Adrenal gland (tissue), 12 donors: ENCODE data around the gene FAM98C. TPM values are rescaled to one million over a fixed set of nuclear protein-coding genes. Genes with fewer than 3 reads are reported as not detected.
A peak's percentile ranks its signal among the peaks of the same experiment; 100 is the strongest.

Experiments
- DNase-seq, 7 donors: peaks; one replicate each; pipeline ENCODE4 v3.0.0-alpha.2; 2019 to 2020
- H3K27ac ChIP-seq, 5 donors: fragments of 200-600 bp; sonication (generic) in 4 of 5; 1 replicate in 3 of 5; 2 replicates in 2 of 5; pipeline versions ENCODE4 v1.5.1 to v1.8.0; 2016 to 2020; ENCODE audit warnings: mild to moderate bottlenecking in 1 of 5
- H3K27me3 ChIP-seq: fragments of 200-600 bp; 2 replicates; pipeline ENCODE4 v1.8.0; 2021
- H3K36me3 ChIP-seq, 2 donors: fragments of 200-600 bp; replicated peaks in 1 of 2; 1 replicate in 1 of 2; 2 replicates in 1 of 2; pipeline versions ENCODE4 v1.5.1 to v1.8.0; 2018 to 2022
- H3K4me1 ChIP-seq, 2 donors: fragments of 200-600 bp; replicated peaks in 1 of 2; 1 replicate in 1 of 2; 2 replicates in 1 of 2; pipeline versions ENCODE4 v1.5.1 to v1.8.0; 2018 to 2021
- H3K4me3 ChIP-seq, 4 donors: fragments of 200-600 bp; sonication (generic) in 3 of 4; one replicate each; pipeline ENCODE4 v1.5.1; 2016 to 2018
- H3K9me3 ChIP-seq, 3 donors: fragments of 200-600 bp; sonication (generic) in 1 of 3; replicated peaks in 1 of 3; 1 replicate in 2 of 3; 2 replicates in 1 of 3; pipeline versions ENCODE4 v1.5.1 to v1.8.0; 2016 to 2021
- POLR2A ChIP-seq, 2 donors: fragments of 450-650 bp; IDR thresholded peaks; one replicate each; pipeline ENCODE4 v1.6.1; 2017; ENCODE audit warnings: antibody characterized with exemption in 2 of 2, mild to moderate bottlenecking in 2 of 2, moderate library complexity in 1 of 2
- WGBS, 4 donors: extraction: QIAGEN DNeasy Blood & Tissue Kit in 2 of 4; methylation state at CpG; one replicate each; pipeline versions ENCODE4 v1.1.5 to v1.1.7; 2013 to 2017; 5-methylcytosine and 5-hydroxymethylcytosine counted together
- intact Hi-C, 2 donors: fragments of 100-400 bp; cut with DNase I; formaldehyde crosslinking; loops; one replicate each; pipeline versions ENCODE4 v1.14.1 to v1.15.0; 2022 to 2023
- polyA plus RNA-seq, 3 donors: library from polyadenylated mRNA; stranded (reverse); fragments of 200-250 nt in 2 of 3; fragments of 350-450 nt in 1 of 3; fragmentation: Illumina TruSeq in 1 of 3; extraction: RNeasy Lipid Tissue Mini Kit (QIAGEN cat#74804) in 1 of 3; gene quantifications; one replicate each; pipeline ENCODE4 v1.2.3, GENCODE V29; 2013 to 2014
- total RNA-seq, 9 donors: library from RNA; depleted of rRNA in 4 of 9; stranded (reverse); fragments of >200 nt in 4 of 9; fragments of 120-200 nt in 1 of 9; fragmentation: NEBNext Ultra II Directional in 1 of 9; extraction: Animal tissue kit (Norgen Biotek cat#: 25700) in 1 of 9; gene quantifications; one replicate each; pipeline versions ENCODE4 v1.1.0 to v1.2.4, GENCODE V29; 2013 to 2023
- TF ChIP-seq, protein P1 (sequence below), 6 experiments: fragments of 450-650 bp in 4 of 6; fragments of 200-600 bp in 2 of 6; sonication (generic) in 1 of 6; IDR thresholded peaks; 1 replicate in 5 of 6; 2 replicates in 1 of 6; pipeline versions ENCODE4 v1.5.1 to v1.8.0; 2016 to 2021; ENCODE audit warnings: antibody characterized with exemption in 6 of 6, mild to moderate bottlenecking in 2 of 6, moderate library complexity in 1 of 6
- donor health status: healthy with polysubstance abuse.
- donor health status: Bipolar disorder and iron deficiency.
- donor health status: DM: yes; HTN: yes; CAD: no.
- donor health status: DM: no; HTN: no; CAD: no.
- donor health status: DM: no; HTN: no; CAD: no.
- donor health status: DM: yes; HTN: yes; CAD: no.

The FAM98C gene
- total and polyA plus RNA-seq, 12 donors = 5.3 to 33.5 (median 17.0) TPM

DNA sequence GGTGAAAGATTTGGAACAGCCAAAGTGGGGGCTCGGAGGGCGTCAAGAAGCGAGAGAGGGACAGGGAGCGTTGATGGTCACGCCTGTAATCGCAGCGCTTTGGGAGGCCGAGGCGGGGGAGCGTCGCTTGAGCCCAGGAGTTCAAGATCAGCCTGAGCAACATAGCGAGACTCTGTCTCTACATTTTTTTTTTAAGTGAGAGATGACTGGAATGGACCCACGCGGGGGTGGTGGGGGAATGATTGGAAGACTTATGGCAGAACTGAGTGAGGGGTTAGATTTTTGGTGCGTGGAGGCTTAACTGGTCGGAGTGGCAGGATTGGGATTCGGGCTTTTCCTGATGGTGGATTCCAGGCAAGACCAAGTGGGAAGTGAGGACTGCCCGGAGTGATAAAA, 27.8 kb upstream of the FAM98C start:
- DNase-seq = no peak
- H3K36me3 ChIP-seq = peaks cover 0 to 20% of the 10 kb centered on the region in 2 donors
- peaks cover 13 to 21% of the 10 kb centered on the region in 2 donors for H3K4me1 ChIP-seq
- peak overlapping the region; percentile 26 to 76 (median 67) for H3K4me3 ChIP-seq
- H3K27ac ChIP-seq = peak overlapping the region in 4 of 5 donors; percentile 75 to 95 (median 89)
- H3K9me3 ChIP-seq = no peaks in the 10 kb centered on the region
- no peaks in the 10 kb centered on the region for H3K27me3 ChIP-seq
- WGBS, 4 donors = 1 to 4% (median 2%) methylated on average over 18 of the region's 18 CpGs
- intact Hi-C loops = no loop called here
- TF ChIP-seq, protein P1, sequence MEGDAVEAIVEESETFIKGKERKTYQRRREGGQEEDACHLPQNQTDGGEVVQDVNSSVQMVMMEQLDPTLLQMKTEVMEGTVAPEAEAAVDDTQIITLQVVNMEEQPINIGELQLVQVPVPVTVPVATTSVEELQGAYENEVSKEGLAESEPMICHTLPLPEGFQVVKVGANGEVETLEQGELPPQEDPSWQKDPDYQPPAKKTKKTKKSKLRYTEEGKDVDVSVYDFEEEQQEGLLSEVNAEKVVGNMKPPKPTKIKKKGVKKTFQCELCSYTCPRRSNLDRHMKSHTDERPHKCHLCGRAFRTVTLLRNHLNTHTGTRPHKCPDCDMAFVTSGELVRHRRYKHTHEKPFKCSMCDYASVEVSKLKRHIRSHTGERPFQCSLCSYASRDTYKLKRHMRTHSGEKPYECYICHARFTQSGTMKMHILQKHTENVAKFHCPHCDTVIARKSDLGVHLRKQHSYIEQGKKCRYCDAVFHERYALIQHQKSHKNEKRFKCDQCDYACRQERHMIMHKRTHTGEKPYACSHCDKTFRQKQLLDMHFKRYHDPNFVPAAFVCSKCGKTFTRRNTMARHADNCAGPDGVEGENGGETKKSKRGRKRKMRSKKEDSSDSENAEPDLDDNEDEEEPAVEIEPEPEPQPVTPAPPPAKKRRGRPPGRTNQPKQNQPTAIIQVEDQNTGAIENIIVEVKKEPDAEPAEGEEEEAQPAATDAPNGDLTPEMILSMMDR (IDR thresholded peaks at IDR 0.05) = no peak
- no peak for TF ChIP-seq POLR2A (IDR thresholded peaks at IDR 0.05)

DNA sequence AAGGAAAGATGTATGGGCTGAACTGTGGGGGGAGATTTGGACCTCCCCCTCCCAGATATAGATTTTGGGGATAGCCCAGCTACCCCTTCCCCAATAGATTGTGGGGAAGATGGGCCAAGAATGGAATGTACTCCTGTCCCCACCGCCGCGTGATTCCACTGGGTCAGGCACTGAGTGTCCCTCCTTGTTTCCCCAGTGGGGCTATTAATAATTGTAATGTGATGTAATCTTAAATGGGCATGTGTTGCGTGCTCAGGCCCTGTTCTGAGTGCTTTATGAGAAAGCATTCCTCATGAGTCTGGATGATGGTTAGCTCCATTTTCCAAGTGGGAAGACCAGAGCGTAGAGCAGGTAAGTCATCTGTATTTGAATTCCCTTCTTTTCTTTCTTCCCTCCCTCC, 27.1 kb upstream of the FAM98C start:
- Histone ChIP-seq H3K27ac (no peak overlapping the region), H3K4me3 (peak overlapping the region in 2 of 4 donors; percentile 9 to 76), H3K36me3 (peaks cover 0 to 24% of the 10 kb centered on the region in 2 donors), H3K4me1 (peaks cover 13 to 21% of the 10 kb centered on the region in 2 donors), H3K27me3 (no peaks in the 10 kb centered on the region), H3K9me3 (no peaks in the 10 kb centered on the region)
- no peak for TF ChIP-seq POLR2A (IDR thresholded peaks at IDR 0.05)
- TF ChIP-seq, protein P1 (IDR thresholded peaks at IDR 0.05) = no peak
- no peak for DNase-seq
- WGBS, 4 donors = 58 to 78% (median 73%) methylated on average over 3 to 5 of the region's 5 CpGs
- intact Hi-C loops = no loop called here

DNA sequence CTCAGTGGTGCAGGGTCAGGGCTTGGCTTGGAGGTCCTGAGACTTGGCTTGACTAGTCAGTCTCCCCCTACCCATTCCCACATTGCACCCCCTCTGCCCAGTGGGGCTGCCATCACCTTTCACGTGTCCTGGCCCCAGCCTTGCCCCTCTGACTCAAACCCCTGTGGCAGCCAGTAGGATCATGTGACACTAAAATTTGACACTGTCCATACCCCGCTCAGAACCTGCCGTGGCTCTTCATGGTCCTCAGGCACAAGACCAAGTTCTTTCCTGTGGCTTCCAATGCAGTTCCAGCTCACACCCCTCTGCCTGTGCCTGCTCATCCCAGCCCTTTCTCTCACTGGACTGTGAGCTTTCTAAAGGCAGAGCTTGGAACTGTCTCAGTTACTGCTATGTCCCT, 26.3 kb upstream of the FAM98C start:
- DNase-seq = no peak
- intact Hi-C loops = no loop called here
- 63 to 84% (median 71%) methylated on average over 3 of the region's 3 CpGs for WGBS, 4 donors
- Histone ChIP-seq H3K27ac (no peak overlapping the region), H3K27me3 (no peaks in the 10 kb centered on the region), H3K4me3 (no peak overlapping the region), H3K9me3 (no peaks in the 10 kb centered on the region), H3K36me3 (peaks cover 0 to 32% of the 10 kb centered on the region in 2 donors), H3K4me1 (peaks cover 13 to 21% of the 10 kb centered on the region in 2 donors)
- TF ChIP-seq, protein P1 (IDR thresholded peaks at IDR 0.05) = no peak
- no peak for TF ChIP-seq POLR2A (IDR thresholded peaks at IDR 0.05)

DNA sequence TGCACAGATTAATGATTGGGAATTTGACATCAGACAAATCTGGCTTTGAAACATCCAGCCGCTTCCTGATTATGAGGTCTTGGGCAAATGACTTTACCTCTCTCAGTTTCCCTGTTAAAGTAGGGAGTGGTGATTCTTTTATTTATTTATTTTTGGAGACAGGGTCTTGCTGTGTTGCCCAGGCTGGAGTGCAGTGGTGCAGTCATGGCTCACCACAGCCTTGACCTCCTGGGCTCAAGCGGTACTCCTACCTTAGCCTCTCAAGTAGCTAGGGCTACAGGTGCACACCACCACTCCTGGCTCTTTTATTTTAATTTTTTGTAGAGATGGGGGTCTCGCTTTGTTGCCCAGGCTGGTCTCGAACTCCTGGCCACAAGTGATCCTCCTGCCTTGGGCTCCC, 25.8 kb upstream of the FAM98C start:
- no peak for DNase-seq
- no peak for TF ChIP-seq POLR2A (IDR thresholded peaks at IDR 0.05)
- TF ChIP-seq, protein P1 (IDR thresholded peaks at IDR 0.05) = no peak
- WGBS, 4 donors = 92 to 100% (median 97%) methylated on average over 4 of the region's 4 CpGs
- Histone ChIP-seq H3K4me1 (peaks cover 13 to 21% of the 10 kb centered on the region in 2 donors), H3K9me3 (no peaks in the 10 kb centered on the region), H3K27me3 (no peaks in the 10 kb centered on the region), H3K27ac (no peak overlapping the region), H3K36me3 (peaks cover 0 to 37% of the 10 kb centered on the region in 2 donors), H3K4me3 (no peak overlapping the region)
- intact Hi-C loops = no loop called here
